GM18858 (cell line): ENCODE data around the gene MORN1.

Source experiments
- ATAC-seq: cut with Tn5 transposase; IDR thresholded peaks from one replicate; pipeline ENCODE4 v1.9.1; 2021; ENCODE audit not compliant: unreplicated experiment

Gene MORN1

DNA sequence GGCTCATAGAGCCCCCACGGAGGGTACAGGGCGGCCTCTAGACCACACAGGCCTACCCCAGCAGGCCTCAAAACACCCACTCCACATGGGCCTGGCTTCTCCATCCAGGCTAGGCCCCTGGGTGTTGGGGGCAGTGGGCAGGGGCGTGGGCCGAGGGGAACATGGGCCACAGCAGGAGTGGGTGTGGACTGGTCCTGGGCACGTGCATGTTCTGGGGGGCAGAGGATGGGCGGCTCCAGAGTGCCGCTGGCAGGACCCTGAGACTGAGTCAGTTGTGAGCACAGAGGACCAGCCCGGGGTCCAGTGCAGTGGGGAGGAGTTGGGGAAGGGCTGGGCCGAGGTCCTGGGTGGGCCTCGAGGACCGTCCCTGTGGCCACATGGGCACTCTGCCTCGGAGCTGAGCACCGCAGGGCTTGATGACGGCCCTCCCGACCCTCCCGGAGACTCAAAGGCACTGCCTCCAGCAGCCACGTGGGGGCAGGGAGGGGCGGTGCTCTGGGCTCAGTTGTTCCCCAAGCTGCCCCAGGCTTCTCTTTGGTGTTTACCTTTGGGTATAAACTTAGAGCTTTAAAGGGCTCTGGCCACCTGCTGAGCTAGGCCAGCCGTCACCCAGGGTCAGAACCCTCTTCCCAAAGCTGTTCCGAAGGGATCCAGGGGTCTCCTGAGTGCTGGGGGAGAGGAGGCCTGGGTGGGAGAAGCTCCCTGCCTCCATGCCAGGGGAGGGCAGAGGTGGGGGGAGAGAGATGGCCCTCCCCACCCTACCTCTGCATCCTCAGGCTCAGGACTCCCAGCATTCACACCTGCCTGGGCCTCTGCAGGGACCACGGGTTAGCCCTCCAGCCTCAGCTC lies 79.9 kb downstream of the MORN1 start:
- ATAC-seq: no peak

DNA sequence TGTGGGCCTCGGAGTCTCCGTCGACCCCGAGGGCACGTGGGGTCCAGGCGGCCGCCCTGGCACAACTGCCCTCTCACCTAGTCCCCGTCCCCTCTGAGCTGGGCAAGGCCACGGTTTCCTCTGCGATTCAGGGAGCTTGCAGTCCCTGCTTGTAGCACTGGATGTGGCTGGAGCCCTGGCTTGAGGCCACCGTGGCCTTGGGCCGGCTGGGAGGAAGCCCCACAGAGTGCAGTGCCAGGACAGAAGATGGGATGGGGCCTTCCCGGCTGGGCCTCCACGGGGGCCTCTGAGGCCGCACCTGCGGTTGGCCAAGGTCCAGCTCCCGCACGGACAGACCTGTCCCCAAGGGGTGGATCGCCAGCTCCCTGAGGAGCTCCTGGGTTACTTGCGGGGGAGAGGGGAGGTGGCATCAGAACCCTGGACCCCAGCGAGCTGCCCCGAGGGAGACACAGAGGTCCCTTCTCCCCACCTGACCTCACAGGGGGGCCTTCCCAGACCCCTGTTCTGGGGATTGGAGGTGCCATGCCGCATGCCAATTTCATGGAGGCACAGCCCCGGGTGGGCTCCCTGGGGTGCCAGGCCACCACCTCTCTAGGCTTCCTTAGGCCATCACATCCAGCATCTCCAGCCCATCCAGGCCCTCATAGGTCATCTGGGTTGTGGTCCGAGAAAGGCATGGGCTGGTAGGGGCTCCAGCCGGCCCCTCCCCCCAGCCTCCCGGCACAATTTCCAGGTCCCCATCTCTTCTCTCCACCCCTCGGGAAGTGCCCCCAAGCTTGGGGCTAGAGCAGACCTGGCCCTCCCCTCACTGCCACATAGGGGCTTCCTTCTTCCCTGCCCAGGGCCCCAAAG lies 80.8 kb downstream of the MORN1 start:
- no peak for ATAC-seq

DNA sequence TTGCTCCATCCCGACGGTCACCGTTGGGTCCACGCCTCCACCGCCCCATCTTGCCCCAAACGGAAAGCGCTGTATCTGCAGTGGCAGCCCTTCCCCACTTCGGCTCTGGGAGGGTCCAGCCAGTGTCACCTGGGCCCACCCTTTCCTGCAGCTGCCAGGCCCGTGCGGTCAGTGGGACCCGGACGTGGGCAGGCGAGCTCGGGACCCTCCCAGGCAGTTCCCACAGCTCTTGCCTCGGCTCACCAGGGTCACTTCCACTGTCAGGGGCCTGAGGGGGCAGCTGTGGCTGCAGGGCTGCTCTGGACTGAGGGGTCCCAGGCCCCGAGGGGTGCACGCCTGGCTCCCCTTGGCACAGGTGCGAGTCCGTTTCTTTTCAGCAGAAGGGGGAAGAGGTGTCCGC lies 82.5 kb downstream of the MORN1 start:
- no peak for ATAC-seq

DNA sequence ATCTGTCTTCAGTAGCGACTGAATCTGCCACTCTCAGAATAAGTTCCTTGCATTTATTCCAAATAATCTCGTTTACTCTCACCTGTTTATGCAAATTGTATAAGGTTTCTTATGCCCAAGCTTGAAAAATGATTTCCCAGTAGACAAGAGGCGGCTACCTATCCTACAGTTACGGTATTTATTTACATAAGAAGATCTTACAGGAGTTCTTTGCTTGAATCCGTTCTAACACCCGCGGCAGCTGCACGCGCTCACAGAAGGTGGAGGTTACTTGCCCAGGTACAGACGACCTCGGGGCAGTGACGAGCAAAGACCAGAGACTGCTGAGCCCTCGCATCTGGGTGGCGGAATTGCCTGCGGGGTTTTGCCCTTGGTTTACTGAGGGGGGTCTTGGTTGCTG lies 83.4 kb downstream of the MORN1 start:
- no peak for ATAC-seq

DNA sequence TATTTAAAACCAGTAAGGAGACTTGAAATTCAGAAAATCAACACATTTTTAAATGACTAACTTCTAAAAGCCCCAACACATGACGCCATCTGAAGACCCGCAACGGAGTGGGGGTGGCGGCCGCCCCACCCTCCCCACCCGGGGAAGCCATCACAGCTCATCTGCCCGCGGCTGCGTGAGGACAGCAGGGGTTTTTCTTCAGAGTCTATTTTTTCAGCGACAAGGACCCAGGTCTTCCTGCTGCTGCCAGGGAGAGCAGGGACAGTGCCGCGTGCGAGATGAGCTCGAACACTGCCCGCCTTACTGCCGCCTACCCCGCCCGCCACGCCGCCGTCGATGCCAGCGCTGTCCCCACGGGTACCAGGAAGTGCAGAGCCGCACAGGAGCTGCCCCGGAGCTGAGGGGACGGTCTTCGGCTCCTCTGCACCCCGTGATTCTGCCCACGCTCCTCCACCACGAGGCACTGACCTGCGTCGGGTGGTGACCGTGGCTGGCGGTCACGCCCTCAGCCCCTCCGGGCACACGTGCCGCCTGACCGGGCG lies 84.2 kb downstream of the MORN1 start:
- ATAC-seq: no peak

DNA sequence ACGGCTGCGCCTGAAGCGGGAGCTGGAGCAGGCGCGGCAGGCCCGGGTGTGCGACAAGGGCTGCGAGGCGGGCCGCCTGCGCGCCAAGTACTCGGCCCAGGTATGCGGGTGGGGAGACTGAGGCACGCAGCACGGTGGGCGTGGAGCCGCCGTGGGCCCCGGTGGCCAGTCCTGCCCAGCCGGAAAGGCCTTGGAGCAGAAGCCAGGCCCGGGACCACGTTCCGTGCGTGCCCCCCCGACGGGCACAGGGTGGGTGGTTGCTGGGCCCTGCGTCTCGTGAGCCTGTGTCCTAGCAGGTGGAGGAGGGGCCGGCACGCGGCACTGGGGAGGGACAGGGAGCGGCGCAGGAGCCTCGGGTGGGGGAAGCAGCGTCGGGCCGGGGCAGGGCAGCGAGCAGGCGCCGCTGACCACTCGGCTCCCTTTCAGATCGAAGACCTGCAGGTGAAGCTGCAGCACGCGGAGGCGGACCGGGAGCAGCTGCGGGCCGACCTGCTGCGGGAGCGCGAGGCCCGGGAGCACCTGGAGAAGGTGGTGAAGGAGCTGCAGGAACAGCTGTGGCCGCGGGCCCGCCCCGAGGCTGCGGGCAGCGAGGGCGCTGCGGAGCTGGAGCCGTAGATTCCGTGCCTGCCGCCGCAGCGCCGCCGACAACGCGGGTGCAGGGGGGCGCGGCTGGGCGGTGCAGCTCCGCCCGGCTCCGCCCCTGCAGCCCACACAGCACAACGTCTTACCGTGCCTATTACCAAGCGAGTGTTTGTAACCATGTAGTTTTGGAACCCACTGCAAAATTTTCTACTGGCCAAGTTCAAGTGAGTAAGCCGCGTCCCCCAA lies 85.0 kb downstream of the MORN1 start:
- ATAC-seq: no peak

DNA sequence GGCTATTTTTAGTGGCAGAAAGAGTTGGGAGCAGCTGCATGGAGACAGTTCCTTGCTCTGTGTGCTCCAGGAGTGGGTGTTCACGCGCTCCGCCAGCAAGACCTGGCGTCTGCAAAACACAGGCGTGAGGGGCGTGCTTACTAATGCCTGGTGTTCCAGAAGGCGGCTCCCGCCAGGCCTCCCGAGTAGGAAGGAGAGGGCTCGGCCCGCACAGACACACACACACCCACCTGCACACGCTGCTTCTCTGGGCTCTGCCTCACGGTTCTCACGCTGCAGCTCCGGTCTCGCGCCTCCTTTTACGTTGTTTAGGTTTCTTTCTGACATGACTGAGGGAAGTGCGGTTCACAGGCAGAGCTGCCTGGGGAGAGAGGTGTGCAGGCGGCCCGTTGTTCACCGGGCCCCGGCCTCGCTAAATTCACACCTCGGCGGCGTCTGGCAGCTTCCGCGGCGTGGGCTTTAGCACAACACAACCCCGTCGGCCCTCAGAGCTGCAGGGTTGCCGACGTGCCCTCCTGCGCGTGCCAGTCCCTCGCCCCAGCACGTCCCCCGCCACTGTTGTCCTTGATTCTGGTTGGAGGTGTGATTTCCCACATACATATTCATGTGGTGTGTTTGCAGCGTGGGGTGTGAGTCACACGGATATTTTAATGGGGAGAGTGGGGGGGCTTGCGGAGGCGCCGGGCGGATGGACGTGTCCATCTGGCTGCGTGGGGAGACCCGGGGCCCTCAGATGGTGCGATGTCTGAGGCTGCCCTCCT lies 86.3 kb downstream of the MORN1 start:
- ATAC-seq: no peak

DNA sequence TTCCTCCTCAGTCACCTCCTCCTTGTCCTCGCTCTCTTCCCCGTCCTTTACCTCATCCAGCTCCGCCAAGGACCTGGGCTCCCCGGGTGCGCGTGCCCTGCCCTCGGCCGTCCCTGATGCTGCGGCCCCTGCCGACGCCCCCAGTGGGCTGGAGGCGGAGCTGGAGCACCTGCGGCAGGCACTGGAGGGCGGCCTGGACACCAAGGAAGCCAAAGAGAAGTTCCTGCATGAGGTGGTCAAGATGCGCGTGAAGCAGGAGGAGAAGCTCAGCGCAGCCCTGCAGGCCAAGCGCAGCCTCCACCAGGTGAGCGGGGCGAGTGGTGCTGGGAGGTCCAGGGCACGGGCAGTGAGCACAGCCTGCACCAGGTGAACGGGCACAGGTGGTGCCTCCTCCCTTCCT lies 87.1 kb downstream of the MORN1 start:
- ATAC-seq: no peak

DNA sequence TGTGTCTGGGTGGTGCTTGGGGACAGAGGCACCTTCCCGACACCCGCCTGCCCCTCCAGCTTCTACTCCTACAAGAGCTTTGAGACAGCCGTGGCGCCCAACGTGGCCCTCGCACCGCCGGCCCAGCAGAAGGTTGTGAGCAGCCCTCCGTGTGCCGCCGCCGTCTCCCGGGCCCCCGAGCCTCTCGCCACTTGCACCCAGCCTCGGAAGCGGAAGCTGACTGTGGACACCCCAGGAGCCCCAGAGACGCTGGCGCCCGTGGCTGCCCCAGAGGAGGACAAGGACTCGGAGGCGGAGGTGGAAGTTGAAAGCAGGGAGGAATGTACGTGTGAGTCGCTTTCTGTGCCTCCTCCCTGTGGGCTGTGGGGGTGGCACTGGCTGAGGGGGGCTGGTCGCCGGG lies 87.6 kb downstream of the MORN1 start:
- ATAC-seq: no peak

DNA sequence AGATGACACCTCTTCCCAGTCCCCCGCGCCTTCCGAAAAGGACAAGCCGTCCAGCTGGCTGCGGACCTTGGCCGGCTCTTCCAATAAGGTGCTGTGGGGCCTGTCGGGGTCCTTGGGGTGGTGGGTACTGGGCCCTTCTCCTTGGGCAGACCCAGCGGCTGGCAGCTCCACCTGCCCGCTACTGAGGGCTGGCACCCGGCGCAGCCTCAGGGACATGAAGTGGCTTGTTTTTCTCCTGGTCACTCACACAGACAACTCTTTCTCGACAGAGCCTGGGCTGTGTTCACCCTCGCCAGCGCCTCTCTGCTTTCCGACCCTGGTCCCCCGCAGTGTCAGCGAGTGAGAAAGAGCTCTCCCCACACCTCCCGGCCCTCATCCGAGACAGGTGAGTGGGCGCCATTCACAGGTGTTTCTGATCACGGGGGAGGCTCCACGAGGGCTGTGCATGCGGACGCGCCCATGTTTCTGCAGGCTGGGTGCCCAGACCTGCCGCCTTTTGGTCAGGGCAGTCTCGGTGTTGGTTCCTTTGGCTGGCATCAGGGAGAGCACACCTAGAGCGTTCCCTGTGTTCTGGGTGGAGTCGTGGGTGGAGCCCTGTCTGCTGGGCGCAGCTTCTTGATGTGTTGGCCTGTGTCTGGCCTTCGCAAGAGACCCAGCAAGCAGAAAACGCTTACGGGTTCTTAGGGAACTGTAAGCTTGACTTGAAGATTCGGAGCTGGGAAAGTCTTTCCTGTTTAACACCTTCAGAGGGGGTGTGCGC lies 88.2 kb downstream of the MORN1 start:
- ATAC-seq: no peak

DNA sequence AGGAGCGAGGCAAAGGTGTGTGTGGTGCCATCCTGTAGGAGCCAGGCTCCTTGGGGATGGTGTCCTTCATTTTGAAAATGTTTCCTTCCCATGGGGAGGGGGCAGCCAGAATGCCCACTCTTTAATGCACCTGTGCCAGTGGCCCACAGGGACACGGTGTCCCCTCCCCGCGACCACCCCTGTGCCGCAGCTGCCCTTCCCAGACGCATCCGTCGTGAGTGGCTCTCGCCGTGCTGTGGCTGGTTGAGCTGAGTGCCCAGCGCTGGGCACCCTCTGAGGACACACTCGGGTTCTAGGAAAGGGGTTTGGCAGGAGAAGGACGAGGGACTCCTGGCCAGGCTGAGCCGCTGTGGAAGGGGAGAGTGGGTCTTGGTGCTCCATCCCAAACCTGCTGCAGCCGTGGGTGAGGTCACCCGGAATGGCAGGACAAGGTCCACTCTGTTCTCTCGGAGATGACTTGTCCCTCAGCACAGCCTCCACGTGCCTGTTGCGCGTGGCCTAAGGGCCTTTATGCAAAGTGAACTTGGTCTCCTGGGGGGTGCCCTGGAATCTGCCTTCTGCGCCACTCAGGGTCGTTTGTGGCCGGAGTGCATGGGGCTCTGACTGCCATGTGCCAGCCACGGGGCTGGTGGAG lies 88.9 kb downstream of the MORN1 start:
- no peak for ATAC-seq

DNA sequence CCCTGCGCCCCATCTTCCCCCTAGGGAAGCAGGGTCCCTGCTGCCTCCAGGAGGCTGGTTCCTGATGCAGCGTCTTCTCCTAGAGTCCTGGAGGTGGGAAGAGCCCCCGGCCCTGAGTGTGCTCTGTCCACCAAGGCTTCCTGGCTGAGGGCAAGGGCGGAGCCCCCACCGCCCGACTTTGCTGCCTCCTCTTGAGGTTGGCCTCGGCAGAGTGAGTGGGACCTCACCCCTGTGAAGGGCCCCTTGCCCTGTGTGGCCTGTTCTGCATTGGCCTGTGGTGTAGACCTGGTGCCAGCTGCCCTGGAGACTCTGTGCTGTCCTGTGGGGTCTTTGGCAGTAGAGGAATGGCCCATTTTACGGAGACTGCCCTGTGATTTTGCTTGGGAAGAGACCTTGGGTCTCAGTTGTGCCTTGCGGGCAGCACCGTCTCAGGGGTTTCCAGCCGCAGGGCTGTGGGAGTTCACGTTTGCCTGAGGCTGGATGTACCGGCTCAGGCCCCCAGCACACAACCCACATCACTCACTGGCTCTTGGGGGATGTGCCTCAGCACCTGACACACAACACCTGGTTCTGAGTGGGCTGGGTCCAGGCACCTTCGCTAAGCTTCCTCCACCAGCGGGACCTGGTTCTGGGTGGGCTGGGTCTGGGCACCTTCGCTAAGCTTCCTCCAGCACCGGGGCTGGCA lies 89.6 kb downstream of the MORN1 start:
- no peak for ATAC-seq

DNA sequence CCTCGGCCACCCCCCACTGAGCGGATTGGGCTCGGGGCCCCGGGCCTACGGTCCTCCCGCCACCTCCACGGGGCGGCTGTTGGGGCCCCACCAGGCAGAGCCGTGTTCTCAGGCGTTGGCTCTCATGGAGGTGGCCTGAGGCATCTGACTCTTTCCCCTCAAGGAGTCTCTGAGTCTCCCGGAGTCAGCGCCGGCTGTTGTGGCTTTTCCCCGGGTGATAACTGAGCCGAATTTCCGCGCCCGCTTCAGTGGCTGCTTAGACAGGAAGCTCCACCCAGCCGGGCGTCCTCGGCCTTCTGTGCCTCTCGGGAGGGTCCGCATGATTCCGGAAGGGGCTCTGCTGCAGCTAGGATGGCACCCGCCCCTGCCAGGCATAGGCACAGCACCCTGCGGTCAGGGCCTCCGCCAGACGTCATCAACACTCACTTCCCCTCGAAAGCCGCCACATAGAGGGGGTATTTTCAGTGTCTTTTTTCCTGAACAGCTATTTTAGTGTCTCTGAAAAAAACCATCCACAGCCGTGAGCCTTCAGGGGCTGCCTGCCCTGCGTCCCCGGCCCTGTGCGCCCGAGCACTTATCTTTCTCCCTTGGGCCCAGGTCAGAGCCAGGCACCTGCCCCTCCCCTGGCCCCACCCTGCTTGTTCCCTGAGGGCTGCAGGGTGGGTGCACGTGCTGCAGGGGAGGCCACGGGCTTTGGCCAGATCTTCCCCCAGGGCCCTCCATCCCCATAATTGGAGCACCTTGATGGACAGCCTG lies 90.3 kb downstream of the MORN1 start:
- ATAC-seq: peak; percentile 29

DNA sequence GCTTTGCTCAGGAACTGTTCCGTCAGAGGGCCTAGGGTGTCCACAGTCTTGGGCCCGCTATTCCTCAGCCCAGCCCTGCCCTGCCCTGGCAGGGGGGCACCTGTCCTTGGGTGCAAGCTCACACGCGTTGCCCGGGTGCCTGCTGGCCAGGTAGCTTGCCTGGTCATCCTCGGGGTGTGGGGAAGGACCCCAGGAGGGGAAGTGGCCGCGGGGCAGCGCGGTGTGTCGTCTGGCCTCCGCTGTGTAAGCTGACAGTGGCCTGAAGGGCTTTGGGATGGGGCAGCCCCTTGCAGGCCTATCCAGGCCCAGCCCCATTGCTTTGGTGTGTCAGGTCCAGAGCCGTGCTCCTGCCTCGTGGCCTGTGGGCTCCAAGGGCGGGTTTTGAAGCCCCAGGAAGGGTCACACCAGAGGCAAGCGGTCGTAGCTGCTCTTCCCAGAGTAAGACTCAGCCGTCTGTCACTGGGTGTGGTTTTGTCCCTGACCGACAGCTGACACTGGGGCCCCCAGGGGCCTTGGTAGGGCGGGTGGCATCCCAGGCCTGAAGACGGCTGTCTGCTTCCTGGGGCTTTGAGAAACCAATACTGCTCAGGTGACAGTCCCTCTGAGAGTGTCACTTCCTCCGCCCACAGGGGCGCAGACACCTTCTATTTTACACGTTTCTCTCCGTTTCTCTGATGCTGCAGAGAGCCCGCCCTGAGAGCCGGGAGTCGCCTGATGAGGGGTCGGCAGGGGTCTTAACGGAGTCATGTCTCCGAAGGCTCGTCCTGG lies 91.2 kb downstream of the MORN1 start:
- peak; percentile 58 for ATAC-seq

DNA sequence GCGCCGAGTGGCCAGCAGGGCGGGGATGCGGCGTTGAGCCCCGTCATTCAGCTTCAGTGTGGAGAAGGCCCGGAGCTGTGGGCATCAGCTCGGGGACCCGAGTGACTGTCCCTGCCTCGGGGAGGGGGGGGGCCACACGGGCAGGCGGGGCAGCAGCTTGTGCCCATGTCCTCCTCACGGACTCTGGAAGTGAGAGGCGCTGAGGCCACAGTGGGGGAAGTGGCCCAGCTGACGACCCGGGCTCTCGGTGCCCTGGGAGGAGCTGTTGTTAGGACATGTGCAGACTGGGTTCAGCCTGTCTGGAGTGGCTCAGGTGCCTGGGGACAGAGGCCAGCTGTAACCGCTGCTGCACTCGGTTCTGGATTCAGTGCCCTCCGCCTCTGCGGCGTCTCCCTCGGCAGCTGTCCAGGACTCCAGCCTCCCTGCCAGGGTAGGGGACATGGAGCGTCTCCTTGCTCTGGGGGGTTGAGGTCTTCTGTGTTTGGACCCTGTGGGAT lies 92.2 kb downstream of the MORN1 start:
- no peak for ATAC-seq

DNA sequence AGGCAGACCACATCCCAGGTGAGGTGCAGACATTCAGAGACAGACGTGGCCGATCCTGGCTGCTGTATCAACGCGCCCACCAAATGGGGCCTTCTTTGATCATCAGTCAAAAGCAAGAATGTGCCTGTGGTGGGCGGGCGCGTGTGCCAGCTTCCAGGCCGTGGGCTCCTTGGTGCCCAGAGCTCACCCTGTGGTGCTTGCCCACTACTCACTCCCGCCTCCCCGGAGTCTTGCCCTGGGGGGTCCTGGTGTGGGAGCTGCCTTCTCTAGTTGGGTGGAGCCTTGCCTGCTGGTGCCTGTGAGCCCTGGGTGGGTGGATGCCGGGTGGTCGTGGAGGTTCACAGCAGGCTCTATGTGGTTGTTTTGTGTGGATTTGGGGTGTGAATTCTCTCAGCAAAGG lies 92.7 kb downstream of the MORN1 start:
- no peak for ATAC-seq
